ENCODE measurements around the gene TRANK1.
"Not testable (repeated sequence)": the region's sequence is repeated elsewhere in the genome, so short reads cannot be mapped to it uniquely, and the experiment has no call there.

The TRANK1 gene

GRCh38 chr3:36881735-36882134 lies 63.1 kb downstream of the TRANK1 start:
- TF ChIP-seq CTCF (IDR thresholded peaks at IDR 0.05; ENCODE audit: low read length) (no peak), EZH2 (optimal IDR thresholded peaks at IDR 0.05; ENCODE audit: low read depth, low read length) (no peak), EZH2phosphoT487 (IDR thresholded peaks at IDR 0.05; ENCODE audit: low read length) (no peak)
- H3K4me2 ChIP-seq (ENCODE audit: low read depth, low read length): no peak overlapping the region
- no peaks in the 10 kb centered on the region for H3K36me3 ChIP-seq (replicated peaks; ENCODE audit: insufficient read depth, low read length)
- no peak overlapping the region for H3K4me3 ChIP-seq (ENCODE audit: low read length)
- H3K9me2 ChIP-seq (replicated peaks; ENCODE audit: insufficient read depth, low read length): no peaks in the 10 kb centered on the region
- H3K27ac ChIP-seq (ENCODE audit: low read length): no peak overlapping the region
- peaks cover 3% of the 10 kb centered on the region for H3F3A ChIP-seq (ENCODE audit: insufficient read depth, low read length)
- H3K79me2 ChIP-seq (ENCODE audit: low read length): no peaks in the 10 kb centered on the region
- no peaks in the 10 kb centered on the region for H3K9me3 ChIP-seq (replicated peaks; ENCODE audit: insufficient read depth, low read length)
- no peak overlapping the region for H3K9ac ChIP-seq (ENCODE audit: low read length)
- H4K20me1 ChIP-seq (ENCODE audit: insufficient read depth, low read length): no peaks in the 10 kb centered on the region
- no peak overlapping the region for H2AFZ ChIP-seq (ENCODE audit: low read length)
- DNase-seq: no peak
- H3K4me1 ChIP-seq (ENCODE audit: low read length): peaks cover 5% of the 10 kb centered on the region; the same call in 1 of the 2 replicates
- H3K27me3 ChIP-seq (replicated peaks; ENCODE audit: insufficient read depth, low read length): no peaks in the 10 kb centered on the region

DNA sequence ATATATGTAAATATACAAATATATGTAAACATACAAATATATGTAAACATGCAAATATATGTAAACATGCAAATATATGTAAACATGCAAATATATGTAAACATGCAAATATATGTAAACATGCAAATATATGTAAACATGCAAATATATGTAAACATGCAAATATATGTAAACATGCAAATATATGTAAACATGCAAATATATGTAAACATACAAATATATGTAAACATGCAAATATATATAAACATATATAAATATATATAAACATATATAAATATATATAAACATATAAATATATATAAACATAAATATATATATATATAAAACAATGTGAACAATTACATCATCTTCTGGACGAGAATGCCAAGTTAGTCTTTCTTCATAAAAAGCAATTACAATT lies 65.0 kb downstream of the TRANK1 start:
- H3K27ac ChIP-seq (ENCODE audit: low read length); DNase-seq; H3K79me2 ChIP-seq (ENCODE audit: low read length): not testable (repeated sequence)

GRCh38 chr3:36877930-36878685 lies 66.7 kb downstream of the TRANK1 start:
- H3K27me3 ChIP-seq (replicated peaks; ENCODE audit: insufficient read depth, low read length): no peaks in the 10 kb centered on the region
- H3K4me1 ChIP-seq (ENCODE audit: low read length): peaks cover 10% of the 10 kb centered on the region
- H4K20me1 ChIP-seq (ENCODE audit: insufficient read depth, low read length): no peaks in the 10 kb centered on the region
- DNase-seq: no peak
- no peak for TF ChIP-seq CTCF (IDR thresholded peaks at IDR 0.05; ENCODE audit: low read length)
- TF ChIP-seq EZH2phosphoT487 (IDR thresholded peaks at IDR 0.05; ENCODE audit: low read length): no peak
- no peak for TF ChIP-seq EZH2 (optimal IDR thresholded peaks at IDR 0.05; ENCODE audit: low read depth, low read length)
- H3K79me2 ChIP-seq (ENCODE audit: low read length): no peaks in the 10 kb centered on the region
- no peak overlapping the region for H2AFZ ChIP-seq (ENCODE audit: low read length)
- no peaks in the 10 kb centered on the region for H3K9me3 ChIP-seq (replicated peaks; ENCODE audit: insufficient read depth, low read length)
- H3K4me2 ChIP-seq (ENCODE audit: low read depth, low read length): no peak overlapping the region
- no peaks in the 10 kb centered on the region for H3K9me2 ChIP-seq (replicated peaks; ENCODE audit: insufficient read depth, low read length)
- H3K9ac ChIP-seq (ENCODE audit: low read length): no peak overlapping the region
- no peak overlapping the region for H3K4me3 ChIP-seq (ENCODE audit: low read length)
- no peak overlapping the region for H3K27ac ChIP-seq (ENCODE audit: low read length)
- no peaks in the 10 kb centered on the region for H3K36me3 ChIP-seq (replicated peaks; ENCODE audit: insufficient read depth, low read length)
- H3F3A ChIP-seq (ENCODE audit: insufficient read depth, low read length): peaks cover 12% of the 10 kb centered on the region

More for the DNA sequence above, 65.0 kb downstream of the TRANK1 start:
- H3K9me2 ChIP-seq (replicated peaks; ENCODE audit: insufficient read depth, low read length); H3K4me1 ChIP-seq (ENCODE audit: low read length); H2AFZ ChIP-seq (ENCODE audit: low read length); H3K4me2 ChIP-seq (ENCODE audit: low read depth, low read length); H3K9me3 ChIP-seq (replicated peaks; ENCODE audit: insufficient read depth, low read length); H3K9ac ChIP-seq (ENCODE audit: low read length); H4K20me1 ChIP-seq (ENCODE audit: insufficient read depth, low read length); H3K27me3 ChIP-seq (replicated peaks; ENCODE audit: insufficient read depth, low read length); H3K4me3 ChIP-seq (ENCODE audit: low read length); H3K36me3 ChIP-seq (replicated peaks; ENCODE audit: insufficient read depth, low read length): not testable (repeated sequence)
- peaks cover 12% of the 10 kb centered on the region for H3F3A ChIP-seq (ENCODE audit: insufficient read depth, low read length)

All from MM.1S (cell line).